HG02623 (cell line): Measurements from ENCODE around the gene NSD1.
"Not testable (repeated sequence)": the region's sequence is repeated elsewhere in the genome, so short reads cannot be mapped to it uniquely, and the experiment has no call there.

ENCODE experiments used
- ATAC-seq: cut with Tn5 transposase; IDR thresholded peaks from one replicate; pipeline ENCODE4 v1.9.1; 2021; ENCODE audit warnings: moderate library complexity; ENCODE audit not compliant: unreplicated experiment

NSD1 gene

GRCh38 chr5:177304392-177305119 lies 171.0 kb downstream of the NSD1 start:
- no peak for ATAC-seq

GRCh38 chr5:177306103-177306640 lies 172.6 kb downstream of the NSD1 start:
- not testable (repeated sequence) for ATAC-seq

DNA sequence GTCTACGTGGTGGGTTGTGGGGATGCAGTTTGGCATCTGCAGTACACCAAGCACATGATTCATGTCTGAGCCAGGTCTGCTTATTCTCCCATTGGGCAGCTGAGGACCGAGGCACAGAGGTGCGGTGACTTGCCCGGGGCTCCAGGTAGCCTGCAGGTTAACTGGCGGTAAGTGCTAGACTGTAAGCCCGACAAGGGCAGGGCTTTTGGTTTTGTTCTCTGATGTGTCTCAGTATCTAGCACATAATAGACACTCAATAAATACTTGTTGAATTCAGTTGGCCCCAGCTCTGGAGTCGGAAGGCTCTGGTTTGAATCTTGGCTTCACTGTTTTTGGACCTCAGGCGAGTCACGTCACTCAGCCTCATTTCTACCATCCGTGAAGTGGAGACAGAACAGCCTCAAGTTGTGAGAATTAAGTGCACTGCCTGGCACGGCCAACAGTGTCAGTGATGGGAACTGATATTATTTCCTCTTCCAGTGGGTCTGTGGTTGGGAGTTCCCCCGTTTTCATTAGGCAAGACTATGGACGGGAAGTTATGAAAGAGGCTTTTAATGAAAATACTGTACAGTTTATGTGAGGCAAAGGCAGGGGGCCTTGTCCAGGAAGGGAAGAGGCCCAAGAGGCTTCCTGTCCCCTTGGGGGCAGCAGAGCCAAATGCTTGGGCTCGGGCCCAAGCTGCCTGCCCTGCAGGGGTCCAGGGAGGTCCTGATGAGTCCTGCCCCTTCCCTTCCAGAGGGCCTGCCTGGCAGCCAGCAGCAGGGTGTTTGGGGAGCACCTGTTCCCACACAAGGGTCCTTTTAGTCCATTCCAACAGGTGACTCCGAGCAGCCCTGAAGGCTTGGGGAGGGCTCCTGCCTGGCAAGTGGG lies 173.3 kb downstream of the NSD1 start:
- ATAC-seq = no peak

- no peak for ATAC-seq
Observed at GRCh38 chr5:177307544-177308363, 174.2 kb downstream of the NSD1 start.

DNA sequence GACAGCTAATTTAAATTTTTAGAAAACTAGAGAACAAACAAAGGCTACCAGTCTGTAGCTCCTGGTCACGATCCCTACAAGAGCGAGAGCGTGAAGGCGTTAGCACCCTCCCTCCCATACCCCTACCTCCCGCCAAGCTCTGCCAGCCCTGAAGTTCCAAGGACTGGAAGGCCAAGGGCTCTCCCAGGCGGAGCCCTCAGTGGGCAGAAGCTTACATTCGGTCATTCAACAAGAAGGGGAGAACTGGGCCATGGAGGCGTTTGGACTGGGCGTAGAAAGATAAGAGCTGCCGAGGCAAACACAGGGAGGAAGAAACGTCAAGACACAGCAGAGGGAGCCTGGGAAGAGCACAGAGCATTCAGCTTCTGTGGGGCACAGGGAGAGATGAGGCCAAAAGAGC lies 175.2 kb downstream of the NSD1 start:
- ATAC-seq = no peak

GRCh38 chr5:177309351-177310191 lies 176.0 kb downstream of the NSD1 start:
- no peak for ATAC-seq

DNA sequence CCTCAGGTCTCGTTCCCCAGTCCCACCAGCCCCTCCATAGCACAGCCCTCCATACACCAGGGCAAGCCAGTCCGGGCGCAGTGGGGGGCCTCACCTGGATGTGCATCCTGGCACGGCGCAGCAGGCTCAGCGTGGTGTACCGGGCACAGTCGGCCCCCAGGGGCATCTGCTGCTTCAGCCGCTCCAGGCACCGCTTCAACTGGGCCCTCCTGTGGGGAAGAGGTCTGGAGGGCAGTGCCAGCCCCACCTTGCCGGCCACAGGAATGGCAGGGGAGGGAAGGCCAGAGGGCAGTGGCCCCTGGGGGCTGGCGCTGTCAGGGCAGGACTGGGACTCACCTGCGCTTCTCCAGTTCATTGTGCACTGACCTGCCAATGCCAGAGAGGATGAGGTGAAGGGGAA lies 176.8 kb downstream of the NSD1 start:
- no peak for ATAC-seq

- no peak for ATAC-seq
Observed at GRCh38 chr5:177310757-177311391, 177.3 kb downstream of the NSD1 start.

DNA sequence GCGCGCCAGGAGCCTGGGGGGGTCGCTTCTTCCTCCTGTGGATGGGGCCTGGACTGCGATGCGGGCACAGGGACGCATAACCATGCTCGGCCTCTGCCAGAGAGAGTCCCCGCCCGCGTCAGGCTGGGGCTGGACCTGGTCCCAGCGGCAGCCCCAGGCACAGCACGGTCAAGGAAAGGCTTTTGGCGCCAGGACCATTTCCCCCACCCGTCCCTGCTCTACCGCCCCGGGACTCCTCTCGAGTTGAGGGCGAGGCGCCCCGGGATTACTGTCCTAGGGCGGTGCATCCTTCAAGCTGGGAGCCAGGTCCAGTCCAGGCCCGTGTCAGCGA lies 177.8 kb downstream of the NSD1 start:
- ATAC-seq = peak; percentile 1

DNA sequence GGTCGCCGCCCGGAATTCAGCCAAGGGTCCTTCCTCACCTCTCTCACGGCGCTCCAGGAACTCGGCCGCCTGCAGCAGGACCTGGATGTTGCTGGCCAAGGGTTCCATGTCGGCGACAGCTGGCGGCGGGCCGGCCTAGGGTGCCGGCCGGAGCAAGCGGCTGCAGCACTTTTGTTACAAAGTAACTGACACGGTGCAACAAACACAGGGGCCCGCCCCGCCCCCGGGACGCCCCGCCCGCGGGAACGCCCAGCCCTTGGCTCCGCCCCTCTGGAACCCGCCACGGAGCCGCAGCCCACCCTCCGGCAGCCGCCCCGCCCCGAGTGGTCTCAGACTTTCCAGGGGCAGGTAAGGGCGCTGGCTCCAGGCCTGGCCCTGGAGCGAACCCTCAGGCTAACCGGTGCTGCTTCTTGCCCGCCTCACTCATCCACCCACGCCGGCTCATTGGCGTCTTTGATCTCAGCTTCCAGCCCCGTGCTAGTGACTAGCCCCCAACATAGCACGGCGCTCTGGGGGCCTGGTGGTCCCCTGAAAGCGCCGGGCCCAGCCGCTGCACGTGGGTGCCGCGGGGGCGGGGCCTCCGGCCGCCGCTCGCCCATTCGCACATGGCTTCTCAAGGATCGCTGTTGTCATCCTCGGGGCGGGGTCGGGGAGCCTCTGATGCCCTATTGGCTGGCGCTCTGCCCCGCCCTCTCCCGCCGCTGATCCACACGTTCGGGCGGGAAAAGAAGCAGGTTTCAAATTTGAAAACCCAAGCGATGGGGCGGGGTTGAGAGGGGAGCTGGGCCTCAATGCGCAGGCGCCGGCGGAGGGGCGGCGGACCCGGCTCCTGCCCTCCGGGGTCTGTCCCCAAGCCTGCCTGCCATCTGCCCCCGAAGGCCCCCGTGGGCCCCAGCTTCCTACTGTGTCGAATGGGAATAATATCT lies 178.4 kb downstream of the NSD1 start, which contains the start of gene MXD3:
MXD3 (minus strand) TSS at position 176 of the 926 bp plus-strand sequence; CDS start at position 108, 68 bp downstream.
- peak; percentile 71 for ATAC-seq

GRCh38 chr5:177312649-177313181 lies 179.1 kb downstream of the NSD1 start:
- peak; percentile 5 for ATAC-seq

GRCh38 chr5:177313561-177314259 lies 180.1 kb downstream of the NSD1 start:
- no peak for ATAC-seq

GRCh38 chr5:177314376-177315342 lies 181.1 kb downstream of the NSD1 start:
- ATAC-seq = no peak

DNA sequence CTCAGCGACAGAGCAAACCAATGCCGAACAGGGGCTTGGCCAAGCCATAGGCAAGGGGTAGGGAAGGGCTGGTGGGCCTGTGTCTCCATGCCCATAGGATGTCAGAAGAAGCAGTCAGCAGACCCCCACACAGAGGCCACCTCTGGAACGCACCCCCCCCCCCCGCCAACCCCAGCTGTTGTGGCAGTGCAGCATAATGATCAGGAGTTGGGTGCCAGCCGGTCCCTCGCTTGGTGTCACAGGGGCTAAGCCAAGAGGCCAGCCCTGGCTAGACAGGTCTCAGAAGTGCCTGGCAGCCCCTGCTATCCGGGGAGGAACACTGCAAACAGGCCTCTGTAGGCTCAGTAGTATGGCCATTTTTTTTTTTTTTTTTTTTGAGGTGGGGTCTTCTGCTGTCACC lies 181.8 kb downstream of the NSD1 start:
- no peak for ATAC-seq

- ATAC-seq = no peak
Observed at GRCh38 chr5:177316005-177316404, 182.4 kb downstream of the NSD1 start.

DNA sequence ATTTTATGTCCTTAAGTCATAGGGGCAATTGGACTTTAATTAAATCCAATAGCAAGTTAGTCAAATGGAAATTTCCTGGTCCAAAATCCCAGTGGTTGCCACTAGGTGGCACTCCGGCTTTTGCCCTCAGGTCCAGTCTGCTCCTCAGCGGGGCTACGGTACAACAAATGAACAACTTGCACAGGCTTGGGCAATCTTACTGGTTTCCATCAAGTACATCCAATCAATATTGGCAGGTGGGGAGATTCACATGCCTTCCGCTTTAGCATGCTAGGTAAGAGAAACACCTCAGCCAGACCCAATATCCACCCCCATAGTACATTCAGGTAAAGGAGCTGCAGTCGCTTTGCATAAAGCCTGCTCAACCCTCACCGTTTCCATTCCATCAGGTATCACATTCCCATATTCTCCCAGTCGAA lies 184.4 kb downstream of the NSD1 start:
- no peak for ATAC-seq
